IPS-18a (cell line): ENCODE measurements around the gene TBPL2.
"Not testable (repeated sequence)": the region's sequence is repeated elsewhere in the genome, so short reads cannot be mapped to it uniquely, and the experiment has no call there.

ENCODE experiments used
- H3K27ac ChIP-seq: one replicate; pipeline ENCODE4 v1.5.1; 2013; ENCODE audit warnings: low read length
- H3K27me3 ChIP-seq: one replicate; pipeline ENCODE4 v1.6.1; 2013; ENCODE audit warnings: mild to moderate bottlenecking, low read length; ENCODE audit not compliant: control insufficient read depth, insufficient read depth
- H3K36me3 ChIP-seq: one replicate; pipeline ENCODE4 v1.6.1; 2013; ENCODE audit warnings: low read depth, low read length; ENCODE audit not compliant: control insufficient read depth
- H3K4me1 ChIP-seq: one replicate; pipeline ENCODE4 v1.6.1; 2013; ENCODE audit warnings: low read depth, low read length; ENCODE audit not compliant: control insufficient read depth
- H3K4me3 ChIP-seq: one replicate; pipeline ENCODE4 v1.5.1; 2013; ENCODE audit warnings: low read length
- H3K9ac ChIP-seq: one replicate; pipeline ENCODE4 v1.6.1; 2013; ENCODE audit warnings: mild to moderate bottlenecking, low read length, moderate library complexity
- H3K9me3 ChIP-seq: one replicate; pipeline ENCODE4 v1.6.1; 2013; ENCODE audit warnings: low read depth, low read length; ENCODE audit not compliant: control insufficient read depth

The TBPL2 gene

DNA sequence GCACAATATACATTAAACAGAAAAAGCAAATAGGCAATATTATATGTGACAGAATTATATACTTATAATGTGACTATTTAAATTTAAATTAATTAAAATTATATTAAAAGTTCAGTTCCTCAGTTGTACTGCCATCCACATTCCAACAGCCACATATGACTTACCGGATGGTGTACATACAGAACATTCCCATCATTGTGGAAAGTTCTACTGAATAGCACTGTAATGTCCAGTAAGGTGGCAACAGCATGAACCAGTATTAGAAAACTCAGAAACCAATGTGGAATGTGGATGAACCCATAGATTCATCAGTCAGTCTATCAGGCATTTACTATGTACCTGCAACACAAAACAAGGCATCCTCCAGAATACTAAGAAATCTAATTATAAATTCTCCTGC, 41.2 kb downstream of the TBPL2 start:
- H3K4me3 ChIP-seq: no peak overlapping the region
- peaks cover 3% of the 10 kb centered on the region for H3K36me3 ChIP-seq
- H3K4me1 ChIP-seq: no peaks in the 10 kb centered on the region
- no peaks in the 10 kb centered on the region for H3K9me3 ChIP-seq
- no peak overlapping the region for H3K27ac ChIP-seq
- no peaks in the 10 kb centered on the region for H3K27me3 ChIP-seq
- no peak overlapping the region for H3K9ac ChIP-seq

- no peaks in the 10 kb centered on the region for H3K4me1 ChIP-seq
- no peaks in the 10 kb centered on the region for H3K9me3 ChIP-seq
- no peaks in the 10 kb centered on the region for H3K27me3 ChIP-seq
- no peak overlapping the region for H3K4me3 ChIP-seq
- H3K36me3 ChIP-seq: peaks cover 4% of the 10 kb centered on the region
- no peak overlapping the region for H3K9ac ChIP-seq
- H3K27ac ChIP-seq: no peak overlapping the region
These were observed 41.7 kb downstream of the TBPL2 start for GRCh38 chr14:55398679-55399078.

GRCh38 chr14:55389330-55389729, 51.1 kb downstream of the TBPL2 start:
- Histone ChIP-seq H3K4me1 (no peaks in the 10 kb centered on the region), H3K36me3 (peaks cover 10% of the 10 kb centered on the region), H3K9me3 (no peaks in the 10 kb centered on the region), H3K27me3 (no peaks in the 10 kb centered on the region), H3K9ac (no peak overlapping the region), H3K27ac (no peak overlapping the region), H3K4me3 (no peak overlapping the region)

DNA sequence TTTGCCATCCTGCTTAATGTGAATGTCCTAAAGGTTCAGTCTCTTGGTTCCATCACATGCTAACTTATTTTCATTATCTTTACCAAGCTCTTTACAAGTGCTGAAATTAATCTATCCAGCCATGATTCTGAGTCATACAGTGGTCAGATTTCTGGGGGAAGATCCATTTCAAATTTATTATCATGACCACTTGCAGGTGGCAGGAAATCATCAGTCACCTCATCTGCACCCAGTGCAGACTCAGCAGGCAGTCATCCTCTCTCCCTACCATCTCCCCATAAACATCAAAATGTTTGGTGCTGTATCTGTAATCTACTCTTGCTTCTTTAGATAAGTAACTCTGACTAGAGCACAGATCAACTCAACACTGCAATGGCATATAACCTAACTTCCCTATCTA, 52.3 kb downstream of the TBPL2 start:
- no peak overlapping the region for H3K4me3 ChIP-seq
- no peaks in the 10 kb centered on the region for H3K4me1 ChIP-seq
- no peak overlapping the region for H3K27ac ChIP-seq
- no peaks in the 10 kb centered on the region for H3K27me3 ChIP-seq
- H3K36me3 ChIP-seq: peaks cover 8% of the 10 kb centered on the region
- H3K9ac ChIP-seq: no peak overlapping the region
- no peaks in the 10 kb centered on the region for H3K9me3 ChIP-seq

- H3K9me3 ChIP-seq: no peaks in the 10 kb centered on the region
- H3K27ac ChIP-seq: no peak overlapping the region
- no peak overlapping the region for H3K4me3 ChIP-seq
- no peak overlapping the region for H3K9ac ChIP-seq
- no peaks in the 10 kb centered on the region for H3K27me3 ChIP-seq
- H3K4me1 ChIP-seq: no peaks in the 10 kb centered on the region
- peaks cover 11% of the 10 kb centered on the region for H3K36me3 ChIP-seq
These were observed 53.3 kb downstream of the TBPL2 start for GRCh38 chr14:55387121-55387520.

DNA sequence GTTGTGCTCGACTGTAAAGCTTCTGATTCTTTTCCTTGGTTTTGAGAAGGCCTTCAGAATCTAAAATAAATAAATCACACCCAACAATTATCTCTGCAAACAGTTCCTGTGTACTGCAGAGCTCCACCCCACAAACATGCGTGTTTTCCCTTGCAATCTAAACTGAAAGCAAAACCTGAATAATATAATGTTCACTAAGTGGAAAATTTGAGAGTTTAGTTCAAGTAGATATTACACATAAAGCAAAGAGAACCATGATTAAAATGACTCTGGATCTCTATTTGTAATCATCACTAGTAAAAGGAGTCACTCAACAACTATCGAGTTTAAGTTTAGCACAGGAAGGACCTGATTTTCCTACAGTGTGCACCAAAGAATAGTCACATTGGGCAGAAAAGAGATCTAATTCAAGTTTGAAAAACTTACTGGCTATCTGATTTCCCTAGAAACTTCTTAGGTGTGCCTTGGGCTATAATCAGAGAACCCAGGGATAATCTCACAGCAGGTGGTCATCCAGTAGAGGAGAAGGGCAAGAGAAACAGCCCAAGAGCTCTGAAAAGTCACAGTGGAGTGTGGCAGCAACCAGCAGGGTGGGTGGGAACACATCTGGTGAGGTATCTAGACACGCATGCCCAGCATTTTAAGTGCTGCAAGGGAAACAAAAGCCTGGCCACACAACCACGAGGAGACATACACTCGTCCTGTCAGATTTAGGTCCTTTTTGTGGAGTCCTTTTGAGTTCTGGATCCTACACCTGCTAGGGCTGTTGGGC, 54.2 kb downstream of the TBPL2 start:
- no peaks in the 10 kb centered on the region for H3K9me3 ChIP-seq
- H3K4me1 ChIP-seq: no peaks in the 10 kb centered on the region
- H3K27ac ChIP-seq: no peak overlapping the region
- H3K36me3 ChIP-seq: peaks cover 18% of the 10 kb centered on the region
- no peak overlapping the region for H3K9ac ChIP-seq
- H3K4me3 ChIP-seq: no peak overlapping the region
- H3K27me3 ChIP-seq: no peaks in the 10 kb centered on the region

DNA sequence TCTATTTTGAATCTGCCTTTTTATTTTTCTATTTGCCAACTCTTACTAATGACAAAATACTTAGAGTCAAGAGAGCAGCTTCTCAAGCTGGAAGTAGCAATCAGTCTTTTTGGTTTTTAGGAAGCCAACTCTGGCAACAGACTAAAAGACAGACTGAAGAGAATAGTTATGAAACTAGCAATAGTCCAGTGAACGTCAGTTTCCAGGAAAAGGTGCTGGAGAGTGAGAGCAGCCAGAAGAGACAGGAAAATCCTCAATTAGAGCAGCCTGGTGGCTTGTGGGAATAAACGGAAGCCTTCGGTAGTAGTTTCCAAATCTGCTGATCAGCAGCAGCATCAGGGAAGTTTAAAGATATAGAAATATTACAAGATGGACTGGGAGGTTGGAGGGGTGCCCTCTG, 55.9 kb downstream of the TBPL2 start:
- H3K36me3 ChIP-seq: peaks cover 28% of the 10 kb centered on the region
- no peak overlapping the region for H3K9ac ChIP-seq
- H3K9me3 ChIP-seq: no peaks in the 10 kb centered on the region
- H3K4me3 ChIP-seq: no peak overlapping the region
- no peaks in the 10 kb centered on the region for H3K27me3 ChIP-seq
- no peak overlapping the region for H3K27ac ChIP-seq
- no peaks in the 10 kb centered on the region for H3K4me1 ChIP-seq

DNA sequence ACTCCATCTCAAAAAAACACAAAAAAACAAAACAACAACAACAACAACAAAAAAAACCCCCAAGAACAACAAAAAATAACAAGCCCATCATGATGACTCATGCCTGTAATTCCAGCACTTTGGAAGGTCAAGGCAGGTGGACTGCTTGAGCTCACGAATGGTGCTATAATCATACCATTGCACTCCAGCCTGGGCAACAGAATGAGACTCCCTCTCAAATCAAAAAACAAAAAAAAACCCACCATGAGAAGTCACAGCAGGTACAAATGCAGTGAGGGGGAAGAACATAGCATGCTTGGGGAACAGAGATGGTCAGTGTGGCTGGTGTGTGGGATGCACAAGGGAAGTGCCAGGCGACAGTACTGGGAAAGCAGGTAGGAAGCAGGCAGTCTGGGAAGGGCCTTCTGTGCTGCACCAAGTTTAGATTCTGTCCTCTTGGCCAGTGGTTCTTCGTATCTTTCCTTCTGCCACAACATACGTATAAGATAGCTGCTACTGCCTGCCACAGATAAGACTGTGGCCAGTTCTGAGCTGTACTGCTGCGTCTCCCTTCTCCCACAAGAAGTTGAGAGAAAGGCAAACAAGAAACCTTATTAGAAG, 56.8 kb downstream of the TBPL2 start:
- no peak overlapping the region for H3K27ac ChIP-seq
- no peak overlapping the region for H3K9ac ChIP-seq
- no peaks in the 10 kb centered on the region for H3K9me3 ChIP-seq
- H3K4me3 ChIP-seq: no peak overlapping the region
- no peaks in the 10 kb centered on the region for H3K27me3 ChIP-seq
- peaks cover 28% of the 10 kb centered on the region for H3K36me3 ChIP-seq
- H3K4me1 ChIP-seq: no peaks in the 10 kb centered on the region

DNA sequence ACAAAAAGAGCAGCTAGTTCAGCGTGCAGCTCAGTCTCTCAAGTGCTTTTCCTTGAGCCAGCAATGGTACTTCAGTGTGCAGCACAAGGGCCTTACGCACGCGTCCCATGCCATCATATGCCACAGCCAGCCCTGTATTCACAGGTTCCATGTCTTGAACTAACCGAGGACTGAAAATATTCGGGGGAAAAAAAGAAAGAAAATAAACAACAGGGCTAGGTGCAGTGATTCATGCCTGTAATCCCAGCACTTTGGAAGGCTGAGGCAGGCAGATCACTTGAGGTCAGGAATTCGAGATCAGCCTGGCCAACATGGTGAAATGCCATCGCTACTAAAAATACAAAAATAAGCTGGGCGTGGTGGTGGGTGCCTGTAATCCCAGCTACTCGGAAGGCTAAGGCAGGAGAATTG, 57.4 kb downstream of the TBPL2 start:
- peaks cover 33% of the 10 kb centered on the region for H3K36me3 ChIP-seq
- not testable (repeated sequence) for H3K9me3 ChIP-seq, H3K4me1 ChIP-seq, H3K27ac ChIP-seq, H3K9ac ChIP-seq, H3K4me3 ChIP-seq, H3K27me3 ChIP-seq

DNA sequence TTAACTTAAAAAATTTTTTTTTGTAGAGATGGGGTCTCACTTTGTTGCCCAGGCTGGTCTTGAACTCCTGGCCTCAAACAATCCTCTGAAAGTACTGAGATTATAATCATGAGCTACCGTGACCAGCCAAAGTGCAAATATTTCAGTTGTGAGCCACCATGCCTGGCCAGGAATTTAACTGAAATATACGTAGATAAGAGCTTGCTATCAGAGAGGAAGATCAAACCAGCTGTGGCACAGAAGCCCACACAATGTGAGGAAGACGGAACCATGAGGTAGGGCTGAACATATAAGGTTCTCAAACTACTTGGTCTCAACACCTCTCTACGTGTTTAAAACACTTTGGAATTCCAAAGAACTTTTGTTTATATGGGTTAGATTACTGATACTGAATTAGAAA, 57.9 kb downstream of the TBPL2 start:
- H3K27ac ChIP-seq: no peak overlapping the region
- no peaks in the 10 kb centered on the region for H3K4me1 ChIP-seq
- peaks cover 33% of the 10 kb centered on the region for H3K36me3 ChIP-seq
- no peak overlapping the region for H3K9ac ChIP-seq
- no peak overlapping the region for H3K4me3 ChIP-seq
- no peaks in the 10 kb centered on the region for H3K27me3 ChIP-seq
- no peaks in the 10 kb centered on the region for H3K9me3 ChIP-seq

GRCh38 chr14:55381561-55381960, 58.9 kb downstream of the TBPL2 start:
- H3K9ac ChIP-seq: no peak overlapping the region
- H3K4me1 ChIP-seq: no peaks in the 10 kb centered on the region
- H3K36me3 ChIP-seq: peaks cover 36% of the 10 kb centered on the region
- H3K9me3 ChIP-seq: no peaks in the 10 kb centered on the region
- no peak overlapping the region for H3K4me3 ChIP-seq
- H3K27ac ChIP-seq: no peak overlapping the region
- no peaks in the 10 kb centered on the region for H3K27me3 ChIP-seq

DNA sequence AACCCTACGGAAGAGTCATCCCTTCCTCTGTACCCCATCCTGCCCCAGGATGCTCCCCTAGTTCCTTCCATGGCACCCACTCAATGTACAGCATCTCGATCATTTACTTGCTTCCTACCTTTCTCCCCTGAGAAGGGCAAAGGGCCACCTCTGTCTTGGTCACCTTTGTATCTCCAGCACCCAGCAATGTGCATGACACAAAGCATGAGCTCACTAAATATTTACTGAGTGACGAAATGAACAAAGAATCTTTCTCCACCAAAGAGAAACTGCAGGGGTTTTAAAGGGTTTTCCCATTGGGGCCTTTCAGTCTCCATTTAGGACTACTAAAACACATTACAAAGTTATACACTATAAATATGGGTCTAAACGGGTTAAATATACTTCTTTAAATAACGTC, 59.4 kb downstream of the TBPL2 start:
- no peak overlapping the region for H3K4me3 ChIP-seq
- no peaks in the 10 kb centered on the region for H3K27me3 ChIP-seq
- H3K4me1 ChIP-seq: no peaks in the 10 kb centered on the region
- H3K36me3 ChIP-seq: peaks cover 39% of the 10 kb centered on the region
- H3K9ac ChIP-seq: no peak overlapping the region
- H3K9me3 ChIP-seq: no peaks in the 10 kb centered on the region
- H3K27ac ChIP-seq: no peak overlapping the region
